H1 (cell line): ENCODE measurements around the gene DNAJC7. TPM values are rescaled to one million over a fixed set of nuclear protein-coding genes. Genes with fewer than 3 reads are reported as not detected.

Experiments used
- CTCF ChIA-PET: fragments of 300-600 bp; sonication (Branson Sonifier 250); formaldehyde crosslinking; loops from one replicate; lab custom pipeline; 2021; ENCODE audit not compliant: partially characterized antibody; lab: Charles Lee
- POLR2A ChIA-PET: fragments of 300-600 bp; sonication (Branson Sonifier 250); formaldehyde crosslinking; loops from one replicate; lab custom pipeline; 2021; ENCODE audit warnings: inconsistent platforms; ENCODE audit not compliant: partially characterized antibody; lab: Charles Lee
- DNase-seq, 2 experiments: peaks; one replicate each; pipeline versions ENCODE4 v3.0.0 to v3.0.0-alpha.2; 2010 to 2022; ENCODE audit warnings: low spot score in 2 of 2, low read depth in 1 of 2, mixed read lengths in 1 of 2
- FAIRE-seq: peaks from 2 replicates; lab custom pipeline; 2011; peaks lifted over from hg19 to GRCh38; lab: Jason Lieb, UNC
- H2AFZ ChIP-seq: 2 replicates; pipeline ENCODE4 v1.8.1; 2012; ENCODE audit warnings: low read length, inconsistent platforms
- H2AK5ac ChIP-seq: 2 replicates; pipeline ENCODE4 v1.6.1; 2013; ENCODE audit warnings: low read depth, low read length
- H2BK120ac ChIP-seq: replicated peaks from 2 replicates; pipeline ENCODE3; 2013; ENCODE audit warnings: low read depth, low read length, inconsistent platforms
- H2BK12ac ChIP-seq: 2 replicates; pipeline ENCODE4 v1.6.1; 2013; ENCODE audit warnings: low read depth, low read length
- H2BK15ac ChIP-seq: 2 replicates; pipeline ENCODE4 v1.6.1; 2013; ENCODE audit warnings: low read length
- H2BK20ac ChIP-seq: 2 replicates; pipeline ENCODE4 v1.6.1; 2013; ENCODE audit warnings: low read length
- H2BK5ac ChIP-seq: 2 replicates; pipeline ENCODE4 v1.6.1; 2013; ENCODE audit warnings: low read depth, low read length
- H3K14ac ChIP-seq: 2 replicates; pipeline ENCODE4 v1.6.1; 2013; ENCODE audit warnings: inconsistent platforms; ENCODE audit not compliant: insufficient read length
- H3K18ac ChIP-seq: 2 replicates; pipeline ENCODE4 v1.6.1; 2013; ENCODE audit warnings: low read length; ENCODE audit errors: extremely low read depth
- H3K23ac ChIP-seq: 2 replicates; pipeline ENCODE4 v1.6.1; 2013; ENCODE audit warnings: inconsistent platforms; ENCODE audit not compliant: insufficient read length
- H3K23me2 ChIP-seq: 2 replicates; pipeline ENCODE4 v1.6.1; 2013; ENCODE audit warnings: low read depth, low read length
- H3K27ac ChIP-seq: 2 replicates; pipeline ENCODE4 v1.6.1; 2011; ENCODE audit warnings: low read depth, low read length, inconsistent platforms
- H3K27me3 ChIP-seq, 4 experiments: replicated peaks in 1 of 4; 1 replicate in 1 of 4; 2 replicates in 3 of 4; pipeline versions ENCODE4 v1.6.1 to v1.8.1; 2011 to 2013; ENCODE audit warnings: low read length in 3 of 4, mild to moderate bottlenecking in 3 of 4, inconsistent platforms in 2 of 4, mixed read lengths in 2 of 4, moderate library complexity in 1 of 4; ENCODE audit not compliant: control insufficient read depth in 3 of 4, insufficient read depth in 3 of 4; ENCODE audit errors: extremely low read depth in 1 of 4
- H3K36me3 ChIP-seq, 4 experiments: 2 replicates each; pipeline versions ENCODE4 v1.6.1 to v1.8.1; 2011 to 2013; ENCODE audit warnings: mild to moderate bottlenecking in 4 of 4, low read length in 3 of 4, moderate library complexity in 2 of 4, control low read depth in 1 of 4, inconsistent platforms in 1 of 4; ENCODE audit not compliant: insufficient read depth in 4 of 4, control insufficient read depth in 2 of 4
- H3K4ac ChIP-seq: replicated peaks from 2 replicates; pipeline ENCODE3; 2013; ENCODE audit warnings: low read length, low read depth, mixed read lengths, inconsistent platforms; ENCODE audit not compliant: insufficient read length
- H3K4me1 ChIP-seq, 4 experiments: replicated peaks in 1 of 4; 1 replicate in 1 of 4; 2 replicates in 3 of 4; pipeline versions ENCODE4 v1.6.1 to v1.8.1; 2011 to 2013; ENCODE audit warnings: low read length in 3 of 4, inconsistent platforms in 2 of 4, mixed read lengths in 1 of 4; ENCODE audit not compliant: insufficient read depth in 4 of 4, control insufficient read depth in 3 of 4
- H3K4me2 ChIP-seq, 2 experiments: 2 replicates each; pipeline versions ENCODE4 v1.6.1 to v1.8.1; 2011 to 2013; ENCODE audit warnings: low read depth in 2 of 2, low read length in 2 of 2, control low read depth in 1 of 2, inconsistent platforms in 1 of 2, mild to moderate bottlenecking in 1 of 2; ENCODE audit not compliant: insufficient read depth in 1 of 2
- H3K4me3 ChIP-seq, 4 experiments: fragments of 200-600, 300-600 bp in 1 of 4; sonication (generic), shearing (Covaris generic), sonication (Bioruptor Twin) in 1 of 4; 2 replicates each; pipeline versions ENCODE4 v1.5.1 to v1.8.1; 2011 to 2016; ENCODE audit warnings: low read length in 4 of 4, low read depth in 3 of 4, control low read depth in 2 of 4, inconsistent platforms in 2 of 4, mild to moderate bottlenecking in 2 of 4, mixed read lengths in 1 of 4, moderate library complexity in 1 of 4; ENCODE audit not compliant: insufficient read depth in 2 of 4; ENCODE audit errors: extremely low read depth in 1 of 4
- H3K56ac ChIP-seq: replicated peaks from 2 replicates; pipeline ENCODE3; 2013; ENCODE audit warnings: low read depth, mild to moderate bottlenecking, mixed read lengths, low read length, inconsistent platforms; ENCODE audit not compliant: insufficient read length
- H3K79me1 ChIP-seq: 2 replicates; pipeline ENCODE4 v1.6.1; 2013; ENCODE audit warnings: low read depth, low read length, control low read depth
- H3K79me2 ChIP-seq, 2 experiments: 2 replicates each; pipeline versions ENCODE4 v1.6.1 to v1.8.1; 2012 to 2013; ENCODE audit warnings: low read length in 2 of 2, mild to moderate bottlenecking in 2 of 2, inconsistent platforms in 1 of 2; ENCODE audit not compliant: insufficient read depth in 2 of 2, control insufficient read depth in 1 of 2
- H3K9ac ChIP-seq, 4 experiments: replicated peaks in 1 of 4; 1 replicate in 1 of 4; 2 replicates in 3 of 4; pipeline versions ENCODE4 v1.6.1 to v1.8.1; 2011 to 2013; ENCODE audit warnings: low read depth in 3 of 4, low read length in 3 of 4, control low read depth in 2 of 4, mild to moderate bottlenecking in 2 of 4, moderate library complexity in 2 of 4, inconsistent platforms in 1 of 4; ENCODE audit errors: extremely low read depth in 1 of 4
- H3K9me3 ChIP-seq, 2 experiments: 2 replicates each; pipeline versions ENCODE4 v1.6.1 to v1.8.1; 2012 to 2013; ENCODE audit warnings: mild to moderate bottlenecking in 2 of 2, moderate library complexity in 2 of 2, control low read depth in 1 of 2, inconsistent platforms in 1 of 2, low read depth in 1 of 2, low read length in 1 of 2, mixed read lengths in 1 of 2; ENCODE audit not compliant: insufficient read depth in 2 of 2
- H4K20me1 ChIP-seq, 2 experiments: replicated peaks in 1 of 2; 2 replicates each; pipeline versions ENCODE3 to v1.8.1; 2011 to 2013; ENCODE audit warnings: inconsistent platforms in 2 of 2, low read length in 2 of 2, mild to moderate bottlenecking in 1 of 2; ENCODE audit not compliant: insufficient read depth in 2 of 2, control insufficient read depth in 1 of 2
- H4K5ac ChIP-seq: 2 replicates; pipeline ENCODE4 v1.6.1; 2013; ENCODE audit warnings: low read length, low read depth, mixed read lengths, inconsistent platforms; ENCODE audit not compliant: insufficient read length
- H4K8ac ChIP-seq: 2 replicates; pipeline ENCODE4 v1.8.0; 2013; ENCODE audit warnings: mild to moderate bottlenecking, moderate library complexity, low read length, inconsistent platforms; ENCODE audit not compliant: insufficient read depth; ENCODE audit errors: extremely low read depth
- H4K91ac ChIP-seq: replicated peaks from 2 replicates; pipeline ENCODE3; 2013; ENCODE audit warnings: low read length, mixed read lengths, inconsistent platforms; ENCODE audit not compliant: insufficient read length
- WGBS, 2 experiments: shearing (Covaris generic) in 1 of 2; methylation state at CpG; one replicate each; pipeline versions ENCODE4 v1.1.6 to v1.1.7; 2013 to 2015; ENCODE audit warnings: low lambda C conversion rate in 2 of 2, mixed read lengths in 2 of 2, inconsistent platforms in 1 of 2, low coverage in 1 of 2, missing lambda C conversion rate in 1 of 2; ENCODE audit not compliant: insufficient replicate concordance in 2 of 2, insufficient coverage in 1 of 2, insufficient read length in 1 of 2; ENCODE audit errors: extremely low coverage in 1 of 2, missing lambda C conversion rate in 1 of 2; 5-methylcytosine and 5-hydroxymethylcytosine counted together
- polyA plus RNA-seq, 7 experiments: library from polyadenylated mRNA; depleted of rRNA in 3 of 7; stranded (reverse) in 5 of 7; unstranded in 2 of 7; fragments of >200 nt in 5 of 7; fragments of 200-250 nt in 2 of 7; gene quantifications; 1 replicate in 5 of 7; 2 replicates in 1 of 7; 4 replicates in 1 of 7; pipeline versions ENCODE4 v1.2.1 to v1.2.3, GENCODE V29; 2011 to 2013; ENCODE audit warnings: missing spikeins in 2 of 7, mixed read lengths in 2 of 7
- total RNA-seq: library from RNA; stranded (reverse); fragmentation: NEBNext Ultra II Directional; extraction: Animal tissue kit (Norgen Biotek cat#: 25700); gene quantifications from 2 replicates; pipeline ENCODE4 v1.2.1, GENCODE V29; 2021

Gene DNAJC7
- total and polyA plus RNA-seq, 2 of the 8 experiments (the other 6 are each of a cell fraction or from before 2014, with no cell fraction given): 31.0 to 148 TPM

DNA sequence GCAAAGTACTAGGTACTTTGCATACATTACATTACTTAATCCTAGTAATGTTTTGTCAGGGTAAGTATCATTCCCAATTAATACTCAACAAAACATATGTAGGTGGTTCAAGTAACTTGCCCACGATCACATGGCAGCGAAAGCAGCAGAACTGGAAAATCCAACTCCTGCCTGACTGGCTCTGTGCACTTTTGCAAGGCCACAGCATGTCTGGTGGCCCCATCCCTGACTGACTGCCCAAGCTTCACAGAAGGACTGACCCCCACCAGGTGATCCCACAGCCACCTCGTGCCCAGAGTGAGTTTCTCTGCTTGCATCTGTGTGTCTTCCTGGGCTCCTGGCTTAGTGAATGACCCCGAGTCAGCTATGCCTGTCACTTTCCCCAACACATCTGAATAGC is 39.2 kb downstream of the DNAJC7 start:
- Histone ChIP-seq H3K27ac (no peak overlapping the region), H2BK15ac (no peak overlapping the region), H4K91ac (no peak overlapping the region), H3K9ac (no peak overlapping the region), H2AK5ac (no peak overlapping the region), H4K20me1 (peaks cover under 1 to 5% of the 10 kb centered on the region in 2 experiments), H3K18ac (no peak overlapping the region), H3K14ac (no peak overlapping the region), H3K4me1 (no peaks in the 10 kb centered on the region), H4K5ac (no peak overlapping the region), H3K56ac (no peak overlapping the region), H3K9me3 (no peaks in the 10 kb centered on the region), H2BK20ac (no peak overlapping the region), H3K4ac (no peak overlapping the region), H3K23ac (no peak overlapping the region), H3K36me3 (peaks cover 41 to 86% (median 75%) of the 10 kb centered on the region in 4 experiments), H2BK5ac (no peak overlapping the region), H3K79me2 (no peaks in the 10 kb centered on the region), H2BK12ac (no peak overlapping the region), H2BK120ac (no peak overlapping the region), H2AFZ (no peak overlapping the region), H4K8ac (no peak overlapping the region), H3K4me3 (no peak overlapping the region), H3K4me2 (no peak overlapping the region), H3K79me1 (no peaks in the 10 kb centered on the region), H3K27me3 (no peaks in the 10 kb centered on the region), H3K23me2 (no peaks in the 10 kb centered on the region; the same call in 1 of the 2 replicates)
- DNase-seq (no peak), FAIRE-seq (no peak)
- CTCF ChIA-PET: interaction anchor here (6.5 kb wide), 1 partner anchor 14 kb away, joined by 60 read pairs; the partner anchor contains the start of gene CNP
- POLR2A ChIA-PET: interaction anchor here (1.0 to 4.5 kb wide), 3 partner anchors 11 to 42 kb away, joined by 3 to 32 read pairs (median 15); partner anchors contain the start of genes CNP, DNAJC7 and NKIRAS2
- 93% methylated on average over 4 of the region's 4 CpGs; no CpG with 5 or more reads in 1 of the 2 experiments for WGBS, 2 experiments
